Measurements from ENCODE around the gene ENTPD2.
"Not testable (repeated sequence)": the region's sequence is repeated elsewhere in the genome, so short reads cannot be mapped to it uniquely, and the experiment has no call there.

ENTPD2 gene

DNA sequence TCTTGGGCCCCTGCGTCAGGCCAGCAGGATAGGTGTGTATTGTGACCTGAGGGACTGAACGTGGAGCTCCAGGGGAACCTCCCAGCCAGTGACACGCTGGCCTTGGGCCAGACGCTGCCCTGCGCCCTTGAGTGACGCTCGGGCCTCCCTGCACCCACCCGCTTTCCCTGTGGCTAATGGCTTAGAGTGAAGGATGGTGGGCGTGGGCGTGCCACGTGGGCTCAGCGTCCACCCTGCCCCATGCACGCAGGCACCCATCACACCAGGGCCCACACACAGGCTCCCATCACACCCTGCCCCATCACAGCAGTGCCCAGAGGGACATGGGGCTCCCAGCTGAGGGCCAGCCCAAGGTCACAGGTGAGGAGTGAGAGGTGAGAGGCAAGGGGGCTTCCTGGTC, 16.8 kb downstream of the ENTPD2 start:
- Histone ChIP-seq H3K27me3 (ENCODE audit: control insufficient read depth, insufficient read depth, low read length) (no peaks in the 10 kb centered on the region), H3K4me3 (ENCODE audit: low read depth, low read length) (no peak overlapping the region), H3K4me1 (ENCODE audit: control insufficient read depth, insufficient read depth, low read length) (no peaks in the 10 kb centered on the region), H3K9me3 (ENCODE audit: control insufficient read depth, insufficient read depth, low read length) (no peaks in the 10 kb centered on the region), H3K9ac (ENCODE audit: low read depth, low read length) (no peak overlapping the region), H3K36me3 (ENCODE audit: control insufficient read depth, insufficient read depth, low read length) (peaks cover 6% of the 10 kb centered on the region)

DNA sequence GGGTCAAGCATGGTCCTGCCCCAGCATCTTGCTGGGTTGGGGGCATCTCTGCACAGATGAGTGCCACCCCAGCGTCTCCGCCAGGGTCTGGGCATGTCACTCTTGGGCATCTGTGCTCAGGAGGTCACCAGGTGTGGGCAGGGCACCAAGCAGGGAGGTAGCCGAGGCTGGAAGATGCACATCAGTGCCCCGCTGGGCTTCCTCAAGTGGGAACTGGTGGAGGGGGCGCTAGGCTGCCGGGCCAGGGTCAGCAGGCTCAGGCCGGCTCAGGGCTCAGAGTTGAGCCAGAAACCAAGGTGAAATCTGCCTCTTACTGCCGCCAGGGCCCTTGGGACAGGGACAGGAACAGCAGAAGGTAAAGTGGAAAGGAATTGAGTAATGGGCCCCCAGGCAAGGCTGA, 17.9 kb downstream of the ENTPD2 start:
- H3K9ac ChIP-seq (ENCODE audit: low read depth, low read length), result no peak overlapping the region
- no peaks in the 10 kb centered on the region for H3K4me1 ChIP-seq (ENCODE audit: control insufficient read depth, insufficient read depth, low read length)
- H3K9me3 ChIP-seq (ENCODE audit: control insufficient read depth, insufficient read depth, low read length), result no peaks in the 10 kb centered on the region
- no peak overlapping the region for H3K4me3 ChIP-seq (ENCODE audit: low read depth, low read length)
- H3K27me3 ChIP-seq (ENCODE audit: control insufficient read depth, insufficient read depth, low read length), result no peaks in the 10 kb centered on the region
- peaks cover 3% of the 10 kb centered on the region for H3K36me3 ChIP-seq (ENCODE audit: control insufficient read depth, insufficient read depth, low read length)

DNA sequence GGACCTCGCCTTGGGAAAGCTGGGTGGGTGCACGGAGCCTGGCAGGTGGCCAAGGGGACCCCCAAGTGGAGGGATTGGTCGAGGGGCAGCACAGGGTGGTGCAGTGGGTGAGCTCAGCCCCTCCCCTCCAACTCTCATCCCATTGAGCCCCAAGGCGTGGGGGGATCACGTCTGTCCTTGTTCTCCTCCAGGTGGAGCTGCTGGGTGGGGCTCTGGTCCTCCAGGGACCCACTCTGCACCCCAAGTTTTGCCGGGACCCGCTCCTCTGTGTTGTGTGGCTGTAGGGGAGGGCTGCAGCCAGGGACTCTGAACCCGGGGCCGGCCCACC, 18.4 kb downstream of the ENTPD2 start:
- no peak overlapping the region for H3K9ac ChIP-seq (ENCODE audit: low read depth, low read length)
- no peaks in the 10 kb centered on the region for H3K27me3 ChIP-seq (ENCODE audit: control insufficient read depth, insufficient read depth, low read length)
- no peaks in the 10 kb centered on the region for H3K9me3 ChIP-seq (ENCODE audit: control insufficient read depth, insufficient read depth, low read length)
- no peaks in the 10 kb centered on the region for H3K4me1 ChIP-seq (ENCODE audit: control insufficient read depth, insufficient read depth, low read length)
- no peak overlapping the region for H3K4me3 ChIP-seq (ENCODE audit: low read depth, low read length)
- peaks cover 3% of the 10 kb centered on the region for H3K36me3 ChIP-seq (ENCODE audit: control insufficient read depth, insufficient read depth, low read length)

- H3K4me3 ChIP-seq (ENCODE audit: low read depth, low read length), result no peak overlapping the region
- no peaks in the 10 kb centered on the region for H3K27me3 ChIP-seq (ENCODE audit: control insufficient read depth, insufficient read depth, low read length)
- no peak overlapping the region for H3K9ac ChIP-seq (ENCODE audit: low read depth, low read length)
- no peaks in the 10 kb centered on the region for H3K9me3 ChIP-seq (ENCODE audit: control insufficient read depth, insufficient read depth, low read length)
- no peaks in the 10 kb centered on the region for H3K4me1 ChIP-seq (ENCODE audit: control insufficient read depth, insufficient read depth, low read length)
- peaks cover 3% of the 10 kb centered on the region for H3K36me3 ChIP-seq (ENCODE audit: control insufficient read depth, insufficient read depth, low read length)
These were observed 19.0 kb downstream of the ENTPD2 start for GRCh38 chr9:137034709-137035506.

DNA sequence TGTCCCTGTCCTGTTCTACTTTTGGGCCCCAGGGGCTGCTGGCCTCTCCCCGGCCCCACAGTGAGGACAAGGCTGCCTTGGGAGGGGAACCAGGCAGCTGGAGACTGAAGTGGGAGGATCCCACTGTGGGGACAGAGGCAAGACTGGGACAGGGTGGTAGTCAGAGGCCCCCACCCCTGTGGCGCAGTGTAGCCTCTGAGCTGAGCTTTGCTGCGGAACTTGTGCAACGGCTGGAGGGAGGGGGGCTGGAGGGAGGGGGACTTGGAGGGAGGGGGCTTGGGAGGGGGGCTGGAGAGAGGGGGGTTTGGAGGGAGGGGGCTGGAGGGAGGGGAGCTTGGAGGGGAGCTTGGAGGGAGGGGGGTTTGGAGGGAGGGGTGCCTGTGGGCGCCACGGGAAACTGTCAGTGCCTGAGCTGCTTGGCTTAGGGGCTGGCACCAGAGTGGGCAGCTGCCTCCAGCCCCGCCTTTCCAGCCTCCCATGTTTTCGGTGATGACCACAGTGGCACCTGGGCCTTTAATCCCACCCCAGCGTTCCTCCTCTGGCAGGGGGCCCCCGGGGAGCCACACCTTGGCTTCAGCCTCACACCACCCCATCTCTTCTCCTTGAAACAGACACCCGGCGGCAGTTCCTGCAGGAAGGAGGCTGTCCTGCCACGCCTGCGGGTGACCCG, 19.7 kb downstream of the ENTPD2 start:
- no peak overlapping the region for H3K4me3 ChIP-seq (ENCODE audit: low read depth, low read length)
- no peaks in the 10 kb centered on the region for H3K4me1 ChIP-seq (ENCODE audit: control insufficient read depth, insufficient read depth, low read length)
- H3K9ac ChIP-seq (ENCODE audit: low read depth, low read length), result no peak overlapping the region
- no peaks in the 10 kb centered on the region for H3K9me3 ChIP-seq (ENCODE audit: control insufficient read depth, insufficient read depth, low read length)
- H3K27me3 ChIP-seq (ENCODE audit: control insufficient read depth, insufficient read depth, low read length), result peaks cover under 1% of the 10 kb centered on the region
- peaks cover 3% of the 10 kb centered on the region for H3K36me3 ChIP-seq (ENCODE audit: control insufficient read depth, insufficient read depth, low read length)

DNA sequence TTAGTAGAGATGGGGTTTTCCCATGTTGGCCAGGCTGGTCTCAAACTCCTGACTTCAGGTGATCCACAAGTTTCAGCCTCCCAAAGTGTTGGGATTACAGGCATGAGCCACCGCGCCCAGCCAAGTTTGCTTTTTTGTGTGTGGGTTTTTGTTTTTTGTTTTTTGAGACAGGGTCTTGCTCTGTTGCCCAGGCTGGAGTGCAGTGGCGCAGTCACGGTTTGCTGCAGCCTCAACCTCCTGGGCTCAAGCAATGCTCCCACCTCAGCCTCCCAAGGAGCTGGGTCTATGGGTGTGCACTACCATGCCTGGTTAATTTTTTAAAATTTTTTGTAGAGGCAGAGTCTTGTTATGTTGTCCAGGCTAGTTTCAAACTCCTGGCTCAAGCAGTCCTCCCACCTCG, 20.4 kb downstream of the ENTPD2 start:
- not testable (repeated sequence) for H3K36me3 ChIP-seq (ENCODE audit: control insufficient read depth, insufficient read depth, low read length); H3K9ac ChIP-seq (ENCODE audit: low read depth, low read length); H3K4me1 ChIP-seq (ENCODE audit: control insufficient read depth, insufficient read depth, low read length); H3K27me3 ChIP-seq (ENCODE audit: control insufficient read depth, insufficient read depth, low read length); H3K4me3 ChIP-seq (ENCODE audit: low read depth, low read length); H3K9me3 ChIP-seq (ENCODE audit: control insufficient read depth, insufficient read depth, low read length)

- no peaks in the 10 kb centered on the region for H3K4me1 ChIP-seq (ENCODE audit: control insufficient read depth, insufficient read depth, low read length)
These were observed 21.0 kb downstream of the ENTPD2 start for GRCh38 chr9:137032858-137033257.

GRCh38 chr9:137031904-137032640, 21.8 kb downstream of the ENTPD2 start, which contains the start of gene FUT7:
FUT7 (minus strand) TSS chr9:137032088; CDS start chr9:137031991, 97 bp downstream.
- Histone ChIP-seq H3K4me1 (ENCODE audit: control insufficient read depth, insufficient read depth, low read length) (no peaks in the 10 kb centered on the region), H3K36me3 (ENCODE audit: control insufficient read depth, insufficient read depth, low read length) (no peaks in the 10 kb centered on the region), H3K27me3 (ENCODE audit: control insufficient read depth, insufficient read depth, low read length) (peaks cover 12% of the 10 kb centered on the region), H3K9me3 (ENCODE audit: control insufficient read depth, insufficient read depth, low read length) (no peaks in the 10 kb centered on the region), H3K9ac (ENCODE audit: low read depth, low read length) (no peak within 1 kb of the TSS), H3K4me3 (ENCODE audit: low read depth, low read length) (no peak within 1 kb of the TSS)

More at GRCh38 chr9:137032858-137033257, 21.0 kb downstream of the ENTPD2 start:
- no peaks in the 10 kb centered on the region for H3K9me3 ChIP-seq (ENCODE audit: control insufficient read depth, insufficient read depth, low read length)
- H3K9ac ChIP-seq (ENCODE audit: low read depth, low read length), result no peak overlapping the region
- H3K4me3 ChIP-seq (ENCODE audit: low read depth, low read length), result no peak overlapping the region
- H3K27me3 ChIP-seq (ENCODE audit: control insufficient read depth, insufficient read depth, low read length), result peaks cover 7% of the 10 kb centered on the region
- peaks cover 3% of the 10 kb centered on the region for H3K36me3 ChIP-seq (ENCODE audit: control insufficient read depth, insufficient read depth, low read length)

DNA sequence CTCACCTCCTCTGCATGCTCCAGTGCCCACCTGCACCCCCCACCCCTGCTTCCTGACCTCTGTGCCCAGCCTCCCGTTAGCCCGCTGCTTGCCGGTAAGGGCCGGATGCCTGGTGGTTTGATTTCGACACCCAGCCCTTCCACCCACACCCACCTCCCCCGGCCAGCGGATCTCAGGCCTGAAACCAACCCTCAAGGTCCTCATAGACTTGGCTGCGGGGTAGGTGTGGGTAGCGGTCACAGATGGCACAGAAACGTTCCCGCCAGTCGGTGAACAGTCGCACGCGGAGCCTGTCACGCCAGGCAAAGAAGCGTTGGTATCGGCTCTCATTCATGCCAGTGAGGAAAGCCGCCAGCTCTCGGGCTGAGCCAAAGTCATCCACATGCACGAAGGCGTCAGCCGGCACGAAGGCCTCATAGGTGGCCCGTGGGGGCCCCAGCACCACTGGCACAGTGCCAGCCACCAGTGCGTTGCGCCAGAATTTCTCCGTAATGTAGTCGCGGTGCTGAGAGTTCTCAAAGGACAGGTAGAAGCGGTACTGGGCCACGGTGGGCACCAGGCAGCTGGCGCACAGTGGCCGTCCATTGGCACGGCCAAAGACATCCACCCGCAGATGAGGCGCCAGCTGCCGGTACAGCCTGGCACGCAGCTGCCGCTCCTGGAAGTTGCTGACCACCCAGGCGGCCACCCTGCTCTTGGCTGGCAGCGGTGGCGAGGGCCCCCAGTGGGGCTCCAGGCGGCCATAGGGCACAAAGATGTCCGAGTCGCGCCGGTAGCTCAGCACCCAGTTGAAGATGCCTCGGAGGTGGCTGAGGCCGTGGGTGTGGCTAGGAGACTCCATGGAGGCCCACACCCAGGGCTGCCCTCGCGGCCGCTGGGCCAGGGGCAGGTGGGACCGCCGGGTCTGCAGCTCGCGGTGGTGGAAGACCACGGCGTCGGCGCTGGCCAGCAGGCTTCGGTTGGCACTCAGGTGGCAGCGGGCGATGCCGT, 23.0 kb downstream of the ENTPD2 start:
- Histone ChIP-seq H3K9ac (ENCODE audit: low read depth, low read length) (no peak overlapping the region), H3K27me3 (ENCODE audit: control insufficient read depth, insufficient read depth, low read length) (peaks cover 22% of the 10 kb centered on the region), H3K9me3 (ENCODE audit: control insufficient read depth, insufficient read depth, low read length) (no peaks in the 10 kb centered on the region), H3K4me1 (ENCODE audit: control insufficient read depth, insufficient read depth, low read length) (no peaks in the 10 kb centered on the region), H3K4me3 (ENCODE audit: low read depth, low read length) (no peak overlapping the region), H3K36me3 (ENCODE audit: control insufficient read depth, insufficient read depth, low read length) (no peaks in the 10 kb centered on the region)

GRCh38 chr9:137030006-137030405, 23.9 kb downstream of the ENTPD2 start:
- Histone ChIP-seq H3K9ac (ENCODE audit: low read depth, low read length) (no peak overlapping the region), H3K4me3 (ENCODE audit: low read depth, low read length) (no peak overlapping the region), H3K36me3 (ENCODE audit: control insufficient read depth, insufficient read depth, low read length) (no peaks in the 10 kb centered on the region), H3K27me3 (ENCODE audit: control insufficient read depth, insufficient read depth, low read length) (peaks cover 22% of the 10 kb centered on the region), H3K4me1 (ENCODE audit: control insufficient read depth, insufficient read depth, low read length) (no peaks in the 10 kb centered on the region), H3K9me3 (ENCODE audit: control insufficient read depth, insufficient read depth, low read length) (no peaks in the 10 kb centered on the region)

Data from iPS-15b (cell line).